ENCODE results near the gene HTR6.

DNA sequence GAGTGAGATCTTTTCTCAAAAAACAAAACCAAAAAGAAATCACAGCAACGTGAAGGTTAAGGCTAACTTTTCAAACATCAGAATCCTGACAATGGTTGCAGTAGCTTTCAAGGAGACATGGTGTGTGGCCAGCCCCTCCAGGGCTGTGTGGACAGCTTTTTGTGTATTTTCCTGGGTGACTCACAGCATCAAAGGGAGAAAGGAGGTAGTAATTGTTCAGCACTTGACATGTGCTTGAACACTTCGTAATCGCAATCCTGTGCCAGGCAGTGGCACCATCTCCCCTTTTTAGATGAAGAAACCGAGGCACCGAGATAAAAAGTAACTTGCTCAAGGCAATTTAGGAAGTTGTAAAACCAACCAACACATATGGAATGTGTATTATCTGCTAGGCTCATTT lies 10.3 kb upstream of the HTR6 start:
- TF ChIP-seq, protein P1, sequence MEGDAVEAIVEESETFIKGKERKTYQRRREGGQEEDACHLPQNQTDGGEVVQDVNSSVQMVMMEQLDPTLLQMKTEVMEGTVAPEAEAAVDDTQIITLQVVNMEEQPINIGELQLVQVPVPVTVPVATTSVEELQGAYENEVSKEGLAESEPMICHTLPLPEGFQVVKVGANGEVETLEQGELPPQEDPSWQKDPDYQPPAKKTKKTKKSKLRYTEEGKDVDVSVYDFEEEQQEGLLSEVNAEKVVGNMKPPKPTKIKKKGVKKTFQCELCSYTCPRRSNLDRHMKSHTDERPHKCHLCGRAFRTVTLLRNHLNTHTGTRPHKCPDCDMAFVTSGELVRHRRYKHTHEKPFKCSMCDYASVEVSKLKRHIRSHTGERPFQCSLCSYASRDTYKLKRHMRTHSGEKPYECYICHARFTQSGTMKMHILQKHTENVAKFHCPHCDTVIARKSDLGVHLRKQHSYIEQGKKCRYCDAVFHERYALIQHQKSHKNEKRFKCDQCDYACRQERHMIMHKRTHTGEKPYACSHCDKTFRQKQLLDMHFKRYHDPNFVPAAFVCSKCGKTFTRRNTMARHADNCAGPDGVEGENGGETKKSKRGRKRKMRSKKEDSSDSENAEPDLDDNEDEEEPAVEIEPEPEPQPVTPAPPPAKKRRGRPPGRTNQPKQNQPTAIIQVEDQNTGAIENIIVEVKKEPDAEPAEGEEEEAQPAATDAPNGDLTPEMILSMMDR (IDR thresholded peaks at IDR 0.05 in 4 of 5, conservative IDR thresholded peaks at IDR 0.05 in 1 of 5): no peak
- TF ChIP-seq POLR2A (IDR thresholded peaks at IDR 0.05): no peak

Data from gastrocnemius medialis (tissue), 4 donors.